ENCODE results near the gene NRCAM. TPM values are rescaled to one million over a fixed set of nuclear protein-coding genes. Genes with fewer than 3 reads are reported as not detected.

Gene NRCAM
- total and polyA plus RNA-seq, 7 donors = 1.3 to 3.9 (median 1.8) TPM; not detected in 2

- Histone ChIP-seq H3K9me3 (no peaks in the 10 kb centered on the region), H3K4me1 (no peaks in the 10 kb centered on the region), H3K4me3 (no peak overlapping the region), H3K27me3 (no peaks in the 10 kb centered on the region), H3K27ac (no peak overlapping the region), H3K36me3 (no peaks in the 10 kb centered on the region)
- DNase-seq = no peak
- TF ChIP-seq CTCF (IDR thresholded peaks at IDR 0.05) = no peak
- TF ChIP-seq EP300 (IDR thresholded peaks at IDR 0.05) = no peak
- TF ChIP-seq POLR2A (IDR thresholded peaks at IDR 0.05) = no peak
- TF ChIP-seq POLR2AphosphoS5 (IDR thresholded peaks at IDR 0.05) = no peak
- intact Hi-C loops (cut with DNase I) = no loop called here
- WGBS, 2 donors = 87% methylated on average over 3 of the region's 3 CpGs
Measured at GRCh38 chr7:108252177-108252576, 204.1 kb downstream of the NRCAM start.

GRCh38 chr7:108251700-108252099 lies 204.5 kb downstream of the NRCAM start:
- TF ChIP-seq POLR2A (IDR thresholded peaks at IDR 0.05) (no peak), CTCF (IDR thresholded peaks at IDR 0.05) (no peak), POLR2AphosphoS5 (IDR thresholded peaks at IDR 0.05) (no peak)
- H3K36me3 ChIP-seq = no peaks in the 10 kb centered on the region
- no peak overlapping the region for H3K27ac ChIP-seq
- intact Hi-C loops (cut with DNase I) = no loop called here
- DNase-seq = no peak
- no peaks in the 10 kb centered on the region for H3K4me1 ChIP-seq
- no peaks in the 10 kb centered on the region for H3K27me3 ChIP-seq
- no peak overlapping the region for H3K4me3 ChIP-seq
- 69 to 79% methylated on average over 1 of the region's 1 CpG for WGBS, 2 donors
- H3K9me3 ChIP-seq = no peaks in the 10 kb centered on the region

GRCh38 chr7:108249453-108249852 lies 206.8 kb downstream of the NRCAM start:
- no peak for TF ChIP-seq CTCF (IDR thresholded peaks at IDR 0.05)
- no peak for TF ChIP-seq EP300 (IDR thresholded peaks at IDR 0.05)
- intact Hi-C loops (cut with DNase I) = no loop called here
- WGBS, 2 donors = 10 to 69% methylated on average over 1 of the region's 1 CpG
- Histone ChIP-seq H3K27me3 (no peaks in the 10 kb centered on the region), H3K27ac (no peak overlapping the region), H3K4me1 (no peaks in the 10 kb centered on the region), H3K4me3 (no peak overlapping the region), H3K9me3 (no peaks in the 10 kb centered on the region), H3K36me3 (no peaks in the 10 kb centered on the region)
- DNase-seq = no peak

GRCh38 chr7:108248821-108249220 lies 207.4 kb downstream of the NRCAM start:
- Histone ChIP-seq H3K9me3 (no peaks in the 10 kb centered on the region), H3K4me3 (no peak overlapping the region), H3K27me3 (no peaks in the 10 kb centered on the region), H3K36me3 (no peaks in the 10 kb centered on the region), H3K27ac (no peak overlapping the region), H3K4me1 (no peaks in the 10 kb centered on the region)
- intact Hi-C loops (cut with DNase I) = no loop called here
- WGBS, 2 donors = 88 to 94% methylated on average over 4 of the region's 4 CpGs
- DNase-seq = no peak
- TF ChIP-seq POLR2A (IDR thresholded peaks at IDR 0.05) = no peak
- TF ChIP-seq EP300 (IDR thresholded peaks at IDR 0.05) = no peak
- no peak for TF ChIP-seq CTCF (IDR thresholded peaks at IDR 0.05)
- no peak for TF ChIP-seq POLR2AphosphoS5 (IDR thresholded peaks at IDR 0.05)

- WGBS, 2 donors = 73 to 81% methylated on average over 2 of the region's 2 CpGs
- TF ChIP-seq POLR2A (IDR thresholded peaks at IDR 0.05) (no peak), POLR2AphosphoS5 (IDR thresholded peaks at IDR 0.05) (no peak), EP300 (IDR thresholded peaks at IDR 0.05) (no peak), CTCF (IDR thresholded peaks at IDR 0.05) (no peak)
Measured at GRCh38 chr7:108248418-108248817, 207.8 kb downstream of the NRCAM start.

More at GRCh38 chr7:108248418-108248817, 207.8 kb downstream of the NRCAM start:
- H3K27ac ChIP-seq = no peak overlapping the region
- no peaks in the 10 kb centered on the region for H3K36me3 ChIP-seq
- intact Hi-C loops (cut with DNase I) = no loop called here
- H3K4me3 ChIP-seq = no peak overlapping the region
- no peaks in the 10 kb centered on the region for H3K27me3 ChIP-seq
- no peaks in the 10 kb centered on the region for H3K9me3 ChIP-seq
- H3K4me1 ChIP-seq = no peaks in the 10 kb centered on the region
- DNase-seq = no peak

All from sigmoid colon (tissue), 7 donors.